AG10803 (cell line): Measurements from ENCODE around the gene KYNU.
A peak's percentile ranks its signal among the peaks of the same experiment; 100 is the strongest.

Experiments
- DNase-seq: peaks from one replicate; pipeline ENCODE4 v3.0.0; 2010; ENCODE audit warnings: low read depth
- H3K4me3 ChIP-seq: 2 replicates; pipeline ENCODE4 v1.5.1; 2011; ENCODE audit warnings: mild to moderate bottlenecking, low read length, control low read depth
- TF ChIP-seq, protein P1 (sequence below): conservative IDR thresholded peaks from 2 replicates; pipeline ENCODE4 v1.5.1; 2011; ENCODE audit warnings: mild to moderate bottlenecking, low read length, control low read depth, inconsistent platforms

Gene KYNU

DNA sequence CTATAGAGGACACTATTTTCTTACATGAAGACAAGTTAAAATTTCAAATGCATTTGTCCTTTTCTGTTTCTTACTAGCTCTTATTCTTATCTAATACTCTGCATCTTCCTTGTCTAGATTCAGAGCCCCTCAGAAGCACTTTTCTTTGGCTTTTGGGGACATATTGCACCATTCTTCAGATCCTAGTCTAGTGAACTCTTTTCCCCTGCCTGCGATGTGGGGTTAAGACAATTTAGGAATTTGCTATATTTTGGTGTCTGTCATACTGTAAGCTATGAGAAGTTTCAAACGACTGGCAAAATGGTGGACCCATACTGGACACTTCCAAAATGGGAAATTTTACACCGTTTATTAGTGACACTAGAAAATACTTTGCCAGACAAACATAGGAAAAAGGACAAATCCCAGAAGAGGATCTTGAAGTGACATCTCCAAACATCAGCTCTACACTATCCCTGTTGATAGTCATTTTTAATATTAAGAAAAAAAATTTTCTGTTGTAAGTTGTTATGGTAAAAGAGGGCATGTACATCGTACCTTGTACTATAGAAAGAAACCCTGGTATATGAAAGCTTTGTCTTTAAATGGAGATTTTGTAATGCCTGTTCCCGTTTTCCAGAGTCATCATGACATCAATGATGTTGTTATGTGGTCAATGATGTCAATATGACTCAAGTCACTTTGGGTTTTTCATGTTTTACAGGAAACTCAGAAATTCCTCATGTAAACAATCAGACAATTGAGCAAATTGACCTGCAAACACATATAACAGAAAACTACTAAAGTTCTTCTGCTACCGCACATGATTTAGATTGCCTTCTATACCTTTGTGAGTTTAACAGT is 4.4 kb upstream of the KYNU start:
- peak; percentile 69 for DNase-seq
- H3K4me3 ChIP-seq = no peak overlapping the region
- TF ChIP-seq, protein P1, sequence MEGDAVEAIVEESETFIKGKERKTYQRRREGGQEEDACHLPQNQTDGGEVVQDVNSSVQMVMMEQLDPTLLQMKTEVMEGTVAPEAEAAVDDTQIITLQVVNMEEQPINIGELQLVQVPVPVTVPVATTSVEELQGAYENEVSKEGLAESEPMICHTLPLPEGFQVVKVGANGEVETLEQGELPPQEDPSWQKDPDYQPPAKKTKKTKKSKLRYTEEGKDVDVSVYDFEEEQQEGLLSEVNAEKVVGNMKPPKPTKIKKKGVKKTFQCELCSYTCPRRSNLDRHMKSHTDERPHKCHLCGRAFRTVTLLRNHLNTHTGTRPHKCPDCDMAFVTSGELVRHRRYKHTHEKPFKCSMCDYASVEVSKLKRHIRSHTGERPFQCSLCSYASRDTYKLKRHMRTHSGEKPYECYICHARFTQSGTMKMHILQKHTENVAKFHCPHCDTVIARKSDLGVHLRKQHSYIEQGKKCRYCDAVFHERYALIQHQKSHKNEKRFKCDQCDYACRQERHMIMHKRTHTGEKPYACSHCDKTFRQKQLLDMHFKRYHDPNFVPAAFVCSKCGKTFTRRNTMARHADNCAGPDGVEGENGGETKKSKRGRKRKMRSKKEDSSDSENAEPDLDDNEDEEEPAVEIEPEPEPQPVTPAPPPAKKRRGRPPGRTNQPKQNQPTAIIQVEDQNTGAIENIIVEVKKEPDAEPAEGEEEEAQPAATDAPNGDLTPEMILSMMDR = no peak

DNA sequence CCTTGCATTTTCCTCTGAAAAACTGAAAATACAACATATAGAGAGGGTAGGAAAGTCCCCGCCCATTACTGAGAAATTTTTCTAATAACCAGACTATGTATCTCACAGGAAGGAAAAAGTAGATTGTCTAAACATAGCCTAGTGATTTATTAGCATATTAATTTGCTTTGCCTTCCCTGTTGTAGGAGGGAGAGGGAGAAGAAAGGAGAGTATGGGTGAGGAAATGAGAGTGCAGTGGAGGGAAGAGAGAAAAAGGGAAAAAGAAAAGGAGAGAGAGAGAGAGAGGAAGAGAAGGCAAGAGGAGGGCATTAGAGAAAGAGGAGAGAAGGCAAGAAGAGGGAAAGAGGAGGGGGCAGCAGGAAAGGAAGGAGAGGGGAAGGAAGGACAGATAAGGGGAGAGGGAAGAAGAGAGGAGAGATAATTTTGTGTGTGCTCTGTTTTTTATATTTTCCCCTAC is 3.6 kb upstream of the KYNU start:
- H3K4me3 ChIP-seq = no peak overlapping the region
- TF ChIP-seq, protein P1 = no peak
- DNase-seq = no peak

DNA sequence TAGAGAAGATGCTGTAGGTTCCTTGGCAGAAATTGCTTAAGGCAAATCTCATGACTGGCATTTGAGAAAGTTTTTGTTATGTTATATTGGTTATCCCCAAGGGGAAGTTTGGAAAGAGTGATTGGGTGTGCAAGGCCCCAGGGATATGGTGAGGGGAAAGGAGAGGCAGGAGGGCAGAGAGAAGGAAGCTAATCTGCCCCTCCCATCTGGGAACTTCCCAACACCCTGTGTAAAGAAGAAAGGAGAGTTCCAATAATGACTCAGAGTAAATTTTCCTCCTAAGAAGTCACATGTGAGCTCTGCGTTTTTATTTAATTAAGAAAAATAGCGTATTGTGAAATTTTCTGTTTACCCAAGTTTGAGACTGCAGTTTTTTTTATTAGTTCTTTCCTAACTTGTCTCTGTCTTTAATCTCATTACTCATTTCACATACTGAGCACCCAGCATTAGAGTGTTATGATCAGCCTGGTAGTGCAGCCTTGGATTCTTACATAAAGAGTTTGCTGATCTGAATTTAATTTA is 3.1 kb upstream of the KYNU start:
- peak; percentile 86 for DNase-seq
- TF ChIP-seq, protein P1 = no peak
- H3K4me3 ChIP-seq = no peak overlapping the region

DNA sequence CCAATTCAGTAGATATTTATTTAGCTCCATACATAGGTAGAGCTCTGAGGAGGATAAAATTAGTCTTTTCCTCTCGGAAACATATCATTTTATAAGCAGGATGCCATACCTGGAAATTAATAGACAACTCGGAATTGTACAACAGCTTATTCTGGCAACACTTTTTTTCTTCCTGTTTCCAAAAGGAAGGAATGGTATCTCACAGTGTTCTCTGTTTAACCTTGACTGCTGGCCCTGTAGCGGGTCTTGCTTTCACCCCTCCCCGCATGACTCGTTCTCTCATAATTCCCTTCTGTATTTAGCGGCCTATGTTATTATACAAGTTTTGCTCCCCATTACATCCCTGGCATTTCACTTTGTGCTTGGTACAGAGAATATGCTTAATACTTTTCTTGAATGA is 2.5 kb upstream of the KYNU start:
- no peak overlapping the region for H3K4me3 ChIP-seq
- TF ChIP-seq, protein P1 = no peak
- DNase-seq = no peak

DNA sequence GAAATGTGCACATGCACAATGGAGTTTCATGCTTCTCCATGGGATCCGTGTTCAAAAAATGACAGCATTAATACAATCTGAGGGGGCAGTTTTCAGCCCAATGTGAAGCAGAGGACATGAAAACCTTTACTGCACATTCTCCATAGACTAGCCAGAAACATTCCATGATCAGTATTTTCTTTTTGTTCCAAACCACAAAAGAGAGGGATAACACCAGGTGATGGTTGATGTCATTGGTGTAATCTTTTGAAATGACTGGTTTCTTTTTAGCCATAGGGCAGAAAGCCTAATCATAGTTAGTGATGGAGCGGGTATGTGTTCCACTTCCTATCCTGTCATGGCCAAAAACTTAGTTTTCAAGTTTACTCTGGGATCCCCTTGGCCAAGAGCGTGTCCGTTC is 1.8 kb upstream of the KYNU start:
- DNase-seq = no peak
- TF ChIP-seq, protein P1 = no peak
- no peak overlapping the region for H3K4me3 ChIP-seq

DNA sequence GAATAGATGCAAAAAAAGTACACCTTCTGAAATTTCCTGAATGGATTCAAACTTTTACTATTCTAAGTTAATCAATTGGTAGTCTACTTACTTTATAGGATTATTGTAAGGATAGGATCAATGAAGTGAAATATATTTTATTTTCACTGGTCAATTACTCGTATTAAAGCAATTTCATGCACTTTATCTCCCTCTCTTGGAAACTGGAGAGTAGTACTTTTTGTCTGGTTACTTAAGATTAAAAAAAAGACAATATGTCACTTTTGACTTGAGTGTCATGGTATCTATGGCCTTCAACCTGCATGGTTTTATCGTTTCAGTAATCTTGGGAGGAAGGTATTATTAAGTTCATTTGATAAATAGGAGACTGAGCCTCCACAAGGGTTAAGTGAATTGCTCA is 1.0 kb upstream of the KYNU start:
- DNase-seq = no peak
- TF ChIP-seq, protein P1 = no peak; the same call in 1 of the 2 replicates
- H3K4me3 ChIP-seq = no peak overlapping the region

DNA sequence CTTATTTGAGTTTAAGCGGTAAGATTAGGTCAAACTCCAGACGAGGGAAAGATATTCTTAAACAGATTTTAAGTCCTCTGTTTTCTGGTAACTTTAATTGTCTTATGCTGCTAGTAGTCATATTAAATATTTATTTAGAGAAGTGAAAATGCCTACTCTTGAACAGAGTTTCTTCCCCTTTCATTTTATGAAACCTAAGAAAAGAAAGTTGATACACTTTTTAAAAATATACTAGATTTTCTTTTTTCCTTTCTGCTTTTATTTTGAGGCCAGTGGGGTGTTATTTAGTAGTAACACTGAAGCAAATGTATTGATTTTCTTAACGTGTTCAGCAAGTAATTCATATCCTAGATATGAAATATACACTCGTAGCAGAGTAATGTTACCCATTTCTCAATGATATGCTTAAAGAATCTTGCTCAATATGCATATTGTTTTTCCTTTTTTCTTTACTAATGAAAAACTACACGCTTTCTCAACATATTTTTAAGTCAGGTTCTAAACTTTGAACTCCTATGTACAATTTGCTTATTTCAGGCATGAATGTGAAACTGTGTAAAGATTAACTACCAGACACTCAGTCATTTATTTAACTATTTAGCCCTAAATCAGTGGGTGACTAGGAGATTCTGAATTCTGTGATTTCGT is 691 bp downstream of the KYNU start:
- H3K4me3 ChIP-seq = no peak overlapping the region
- TF ChIP-seq, protein P1 = no peak
- no peak for DNase-seq
